NCI-H226 (cell line): Measurements from ENCODE around the gene SCN7A.
"Not testable (repeated sequence)": the region's sequence is repeated elsewhere in the genome, so short reads cannot be mapped to it uniquely, and the experiment has no call there.

Experiments
- DNase-seq: peaks from one replicate; pipeline ENCODE4 v3.0.0-alpha.2; 2015

SCN7A gene

GRCh38 chr2:166388481-166389070 is 105.5 kb downstream of the SCN7A start:
- no peak for DNase-seq

DNA sequence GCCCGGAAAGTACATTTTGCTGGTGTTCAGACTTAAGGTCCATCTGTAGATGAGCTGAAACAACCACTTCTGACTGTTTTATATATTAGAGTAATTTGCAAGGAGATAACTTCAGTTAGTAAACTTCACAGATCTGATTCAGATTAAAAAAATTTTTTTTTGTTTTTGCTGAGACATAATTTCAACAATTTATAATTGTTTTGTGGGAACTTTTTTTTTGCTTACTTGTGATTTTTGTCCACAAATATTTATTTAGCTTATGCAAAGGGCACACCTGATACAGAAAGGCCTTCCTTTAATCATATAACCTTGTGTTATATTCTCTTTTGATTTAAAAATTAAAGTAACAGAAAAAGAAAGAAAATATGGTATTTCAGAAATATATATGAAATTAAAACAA is 108.7 kb downstream of the SCN7A start:
- DNase-seq = no peak

DNA sequence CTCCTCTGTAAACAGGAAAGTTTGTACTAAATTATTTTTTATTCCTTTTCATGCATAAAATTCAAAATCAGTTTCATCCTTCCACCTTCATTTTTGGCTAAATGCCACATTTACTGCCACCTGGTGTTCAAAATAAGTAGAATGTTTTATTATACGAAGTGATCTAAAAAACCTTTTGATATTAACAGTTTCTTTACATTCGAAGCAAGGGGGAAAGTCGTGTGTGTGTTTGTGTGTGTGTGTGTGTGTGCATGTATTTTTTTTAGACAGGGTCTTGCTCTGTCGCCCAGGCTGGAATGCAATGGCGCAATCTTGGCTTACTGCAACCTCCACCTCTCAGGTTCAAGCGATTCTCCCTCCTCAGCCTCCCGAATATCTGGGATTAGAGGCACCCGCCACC is 109.3 kb downstream of the SCN7A start:
- no peak for DNase-seq

DNA sequence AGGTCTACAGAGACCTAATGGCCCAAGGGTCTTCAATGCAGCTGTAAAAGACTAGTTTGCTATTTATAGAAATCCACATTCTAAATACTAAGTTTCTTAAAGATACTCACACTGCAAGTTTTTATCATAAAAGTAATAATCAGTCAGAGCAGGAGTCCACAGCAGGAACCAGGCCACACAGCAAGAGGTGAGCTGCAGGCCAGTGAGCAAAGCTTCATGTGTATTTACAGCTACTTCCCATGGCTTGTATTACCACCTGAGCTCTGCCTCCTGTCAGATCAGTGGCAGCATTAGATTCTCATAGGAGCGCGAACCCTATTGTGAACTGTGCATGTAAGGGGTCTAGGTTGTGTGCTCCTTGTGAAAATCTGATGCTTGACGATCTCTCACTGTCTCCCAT is 111.6 kb downstream of the SCN7A start:
- no peak for DNase-seq

- no peak for DNase-seq
Measured at GRCh38 chr2:166380615-166381014, 113.4 kb downstream of the SCN7A start.

GRCh38 chr2:166376873-166377272 is 117.2 kb downstream of the SCN7A start:
- no peak for DNase-seq

DNA sequence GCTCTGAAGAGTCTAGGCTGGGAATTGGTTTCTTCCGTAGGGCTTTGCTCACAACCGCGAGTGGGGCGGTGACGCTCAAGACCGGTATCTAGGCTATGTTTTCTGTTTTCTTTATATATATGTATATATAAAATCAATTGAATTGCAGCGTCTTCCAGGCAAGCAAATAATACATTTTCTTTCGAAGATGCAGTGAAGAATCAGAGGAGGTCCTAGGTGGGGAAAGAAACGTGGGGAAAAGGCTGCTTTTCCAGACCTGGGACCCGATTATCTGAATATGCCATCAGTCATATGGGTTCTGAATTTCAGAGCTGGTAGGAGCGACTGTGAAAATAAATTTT is 117.6 kb downstream of the SCN7A start:
- DNase-seq = no peak

GRCh38 chr2:166375736-166376487 is 118.1 kb downstream of the SCN7A start, which contains the start of gene SCN9A:
Gene SCN9A (minus strand): TSS chr2:166375944. CDS start chr2:166311756, 64,188 bp downstream.
- DNase-seq = peak; percentile 78

- peak; percentile 37 for DNase-seq
Measured at GRCh38 chr2:166375195-166375735, 118.8 kb downstream of the SCN7A start.

DNA sequence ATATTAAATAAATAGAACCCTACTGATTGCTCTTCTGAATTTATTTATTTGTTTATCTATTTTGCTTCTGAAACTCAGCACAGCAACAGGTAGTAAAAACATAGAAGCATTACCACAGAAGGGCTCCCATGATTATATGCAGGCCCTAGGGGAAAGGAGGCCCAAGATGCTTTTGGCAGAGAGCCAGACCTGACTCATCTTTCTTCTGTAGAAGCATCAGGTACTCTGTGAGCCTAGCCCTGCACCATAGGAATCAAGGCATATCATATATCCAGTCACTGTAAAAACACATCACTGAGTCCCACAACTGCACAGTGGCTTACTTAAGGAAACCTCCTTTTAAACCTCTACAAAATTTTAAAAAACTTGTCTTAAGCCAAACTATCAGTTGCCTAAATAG is 120.1 kb downstream of the SCN7A start:
- DNase-seq = peak; percentile 87

DNA sequence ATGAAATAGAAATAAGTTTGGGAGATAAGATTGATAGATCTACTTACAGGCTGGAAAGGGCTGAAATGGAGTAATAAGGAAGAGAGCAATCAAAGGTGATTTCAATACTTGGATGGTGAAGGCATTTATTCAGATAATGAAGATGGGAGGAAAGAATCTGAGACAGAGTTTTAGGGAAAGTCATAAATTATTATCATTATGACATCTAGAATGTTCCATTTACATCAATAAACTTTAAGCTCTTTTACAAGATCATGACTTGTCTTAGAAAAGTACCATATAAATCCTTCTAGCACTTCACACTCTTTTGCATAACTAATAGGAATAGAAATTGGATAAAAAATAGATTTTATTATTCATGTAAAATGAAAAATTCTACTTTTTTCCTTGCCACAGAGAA is 120.5 kb downstream of the SCN7A start:
- DNase-seq = no peak

- DNase-seq = no peak
Measured at GRCh38 chr2:166373105-166373504, 120.9 kb downstream of the SCN7A start.

DNA sequence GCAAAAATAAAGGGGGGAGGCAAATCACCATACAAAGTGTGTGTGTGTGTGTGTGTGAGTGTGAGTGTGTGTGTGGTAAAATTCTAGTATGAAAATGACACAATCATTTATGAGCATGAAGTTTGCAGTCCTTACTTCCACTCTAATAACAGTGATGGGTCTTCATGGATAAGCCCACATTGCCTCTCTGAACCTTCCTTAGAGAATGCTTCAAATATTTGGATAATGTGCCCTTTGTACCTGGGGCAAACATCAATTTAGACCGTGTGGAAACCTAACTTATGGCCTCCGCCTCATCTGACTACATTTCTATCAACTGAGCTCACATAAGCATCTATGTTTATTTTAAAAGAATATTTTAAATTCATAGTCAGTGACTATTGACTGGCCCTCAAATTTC is 122.0 kb downstream of the SCN7A start:
- peak; percentile 61 for DNase-seq

DNA sequence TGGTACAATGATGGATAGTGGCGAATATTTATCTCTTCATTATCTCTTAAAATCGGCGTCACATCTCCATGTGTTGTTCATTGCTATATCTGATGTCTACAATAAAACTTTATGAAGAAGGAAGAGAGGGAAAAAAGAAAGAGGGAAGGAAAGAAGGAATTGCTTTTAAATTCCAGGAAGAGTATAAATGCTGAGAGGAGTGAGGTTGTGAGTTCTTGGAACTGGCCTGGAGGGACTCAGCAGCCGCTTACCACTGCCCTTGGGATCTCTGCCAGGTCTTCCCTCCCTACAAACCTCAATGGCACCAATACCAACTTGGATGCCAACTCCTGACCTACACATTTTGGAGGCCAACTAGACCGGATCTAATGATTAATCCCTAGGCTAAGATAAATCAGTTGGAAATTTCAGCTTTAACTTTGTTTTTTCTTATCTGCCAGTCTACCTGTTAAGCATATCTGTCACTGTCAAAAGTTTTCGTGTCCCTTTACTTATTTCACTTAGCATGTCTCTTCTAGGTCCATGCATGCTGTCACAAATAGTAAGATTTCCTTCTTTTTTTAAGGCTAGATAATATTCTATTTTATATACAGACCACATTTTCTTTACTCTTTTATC is 128.1 kb downstream of the SCN7A start:
- DNase-seq = peak; percentile 73

- no peak for DNase-seq
Measured at GRCh38 chr2:166365239-166365638, 128.8 kb downstream of the SCN7A start.

DNA sequence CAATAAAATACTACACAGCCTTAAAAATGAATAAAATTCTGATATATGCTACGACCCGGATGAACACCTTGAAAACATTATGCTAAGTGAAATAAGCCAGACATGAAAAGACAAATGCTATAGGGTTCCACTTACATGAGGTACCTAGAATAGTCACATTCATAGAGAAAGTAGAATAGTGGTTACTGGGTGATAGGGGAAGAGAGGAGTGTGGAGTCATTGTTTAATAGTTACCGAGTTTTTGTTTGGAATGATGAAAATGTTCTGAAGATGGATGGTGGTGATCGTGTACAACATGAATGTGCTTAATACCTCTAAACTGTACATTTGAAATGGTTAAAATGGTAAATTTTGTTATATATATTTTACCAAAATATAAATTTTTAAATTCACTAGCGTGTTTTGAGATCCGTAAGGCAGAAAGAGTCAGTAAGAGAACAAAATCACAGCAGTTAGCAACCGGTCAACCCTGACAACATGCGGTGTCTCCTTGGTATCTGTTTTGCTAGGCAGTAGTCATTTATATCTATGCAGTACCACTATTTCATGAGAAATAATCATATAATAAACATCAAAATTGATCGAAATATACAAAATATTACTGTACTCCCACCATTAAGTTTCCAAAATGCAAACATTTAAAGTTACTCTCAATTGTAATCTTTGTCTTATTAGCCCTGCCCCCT is 129.4 kb downstream of the SCN7A start:
- no peak for DNase-seq

- DNase-seq = peak; percentile 22
Measured at GRCh38 chr2:166361351-166362153, 132.5 kb downstream of the SCN7A start.

- DNase-seq = no peak
Measured at GRCh38 chr2:166360906-166361305, 133.1 kb downstream of the SCN7A start.

GRCh38 chr2:166360426-166360825 is 133.6 kb downstream of the SCN7A start:
- DNase-seq = no peak

GRCh38 chr2:166357950-166358321 is 136.1 kb downstream of the SCN7A start:
- DNase-seq = not testable (repeated sequence)

DNA sequence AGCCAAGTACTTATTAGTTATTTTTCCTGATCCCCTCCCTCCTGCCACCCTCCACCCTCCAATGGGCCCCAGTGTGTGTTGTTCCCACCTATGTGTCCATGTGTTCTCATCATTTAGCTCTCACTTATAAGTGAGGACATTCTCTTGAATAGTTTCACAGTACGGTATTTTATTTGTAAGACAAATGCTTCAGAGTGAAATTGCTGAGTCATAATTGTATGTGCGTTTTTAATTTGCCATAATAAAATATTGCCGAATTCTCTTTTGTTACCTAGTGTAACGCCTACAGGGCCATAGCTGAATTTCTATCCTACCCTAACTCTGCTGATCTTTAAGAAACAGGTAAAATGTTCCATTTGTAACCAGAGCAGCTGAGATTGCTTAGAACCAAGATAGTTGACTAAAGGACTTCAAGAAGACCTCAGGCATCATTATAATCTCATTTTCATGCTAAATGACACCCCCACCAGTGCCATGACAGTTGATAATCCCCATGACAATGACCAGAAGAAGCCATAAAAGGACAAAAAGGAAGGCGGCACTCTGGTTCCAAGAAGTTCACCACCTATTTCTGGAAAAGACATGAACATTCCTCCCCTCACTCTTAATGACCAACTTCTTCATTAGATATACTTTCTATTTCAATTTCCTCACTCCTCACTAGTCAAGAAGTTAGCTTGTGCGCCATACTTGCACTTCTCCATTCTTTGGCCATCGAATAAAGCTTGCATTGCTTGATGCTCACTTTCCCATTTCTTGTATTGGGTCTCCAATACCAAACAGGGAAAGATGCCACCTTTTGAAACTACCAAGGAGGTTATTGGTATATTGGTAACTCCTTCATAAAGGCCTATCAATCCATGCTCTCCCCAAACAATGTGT is 136.7 kb downstream of the SCN7A start:
- DNase-seq = no peak
